SIG-M5 (cell line): ENCODE data around the gene TRIM71.
"Not testable (repeated sequence)": the region's sequence is repeated elsewhere in the genome, so short reads cannot be mapped to it uniquely, and the experiment has no call there.

ENCODE experiments used
- DNase-seq: peaks from one replicate; lab custom pipeline; 2025; lab: John Stamatoyannopoulos, UW

The TRIM71 gene

DNA sequence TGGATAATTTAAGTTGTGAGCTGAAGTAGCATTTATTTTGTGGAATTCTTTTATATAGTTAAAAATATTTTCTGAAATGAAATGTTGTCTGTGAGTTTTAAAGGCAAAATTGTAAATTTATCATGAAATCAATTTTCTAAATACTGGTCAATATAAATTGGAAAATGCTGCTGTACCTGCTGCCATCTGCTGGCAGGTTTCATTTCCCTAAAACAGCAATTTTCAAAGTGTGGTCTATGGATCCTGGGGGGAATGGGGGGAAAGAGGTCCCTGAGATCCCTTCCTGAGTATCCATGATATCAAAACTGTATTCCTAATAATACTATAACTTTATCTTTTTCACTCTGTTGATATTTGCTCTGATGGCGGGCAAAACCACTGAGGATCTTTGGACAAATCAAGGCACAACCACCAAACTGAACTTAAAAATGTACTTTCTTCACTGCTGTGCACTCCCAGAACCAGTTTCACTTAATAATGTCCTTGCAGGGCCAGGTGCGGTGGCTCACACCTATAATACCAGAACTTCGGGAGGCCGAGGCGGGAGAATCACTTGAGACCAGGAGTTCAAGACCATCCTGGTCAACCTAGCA lies 116.4 kb downstream of the TRIM71 start:
- no peak for DNase-seq

DNA sequence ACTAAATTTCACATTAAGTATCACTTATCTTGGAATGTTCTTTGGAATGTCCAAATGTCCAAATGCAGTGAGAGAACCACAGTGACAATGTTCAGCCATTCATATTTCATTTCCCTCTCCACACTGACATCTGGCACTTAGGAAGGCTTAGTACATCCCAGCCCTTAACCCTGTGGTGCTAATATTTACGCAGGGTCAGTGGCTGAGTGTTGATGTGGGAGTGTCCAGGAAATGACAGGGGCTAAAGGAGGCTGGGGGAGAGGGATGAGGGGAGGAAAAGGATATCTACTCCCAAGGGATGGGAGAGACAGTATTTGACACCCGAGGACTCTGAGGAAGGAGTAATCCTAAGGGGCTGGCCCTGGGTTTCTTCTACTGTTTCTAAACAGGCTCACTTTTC lies 119.5 kb downstream of the TRIM71 start:
- DNase-seq = no peak

DNA sequence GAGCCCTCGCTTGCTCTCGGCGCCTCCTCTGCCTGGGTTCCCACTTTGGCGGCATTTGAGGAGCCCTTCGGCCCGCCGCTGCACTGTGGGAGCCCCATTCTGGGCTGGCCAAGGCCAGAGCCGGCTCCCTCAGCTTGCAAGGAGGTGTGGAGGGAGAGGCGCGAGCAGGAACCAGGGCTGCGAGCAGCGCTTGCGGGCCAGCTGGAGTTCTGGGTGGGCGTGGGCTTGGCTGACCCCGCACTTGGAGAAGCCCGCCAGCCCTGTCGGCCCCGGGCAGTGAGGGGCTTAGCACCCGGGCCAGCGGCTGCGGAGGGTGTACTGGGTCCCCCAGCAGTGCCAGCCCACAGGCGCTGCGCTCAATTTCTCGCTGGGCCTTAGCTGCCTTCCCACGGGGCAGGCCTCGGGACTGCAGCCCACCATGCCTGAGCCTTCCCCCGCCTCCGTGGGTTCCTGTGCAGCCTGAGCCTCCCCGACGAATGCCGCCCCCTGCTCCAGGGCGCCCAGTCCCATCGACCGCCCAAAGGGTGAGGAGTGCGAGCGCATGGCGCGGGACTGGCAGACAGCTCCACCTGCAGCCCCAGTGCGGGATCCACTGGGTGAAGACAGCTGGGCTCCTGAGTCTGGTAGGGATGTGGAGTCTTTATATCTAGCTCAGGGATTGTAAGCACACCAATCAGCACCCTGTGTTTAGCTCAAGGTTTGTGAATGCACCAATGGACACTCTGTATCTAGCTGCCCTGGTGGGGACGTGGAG lies 121.9 kb downstream of the TRIM71 start:
- DNase-seq = not testable (repeated sequence)

DNA sequence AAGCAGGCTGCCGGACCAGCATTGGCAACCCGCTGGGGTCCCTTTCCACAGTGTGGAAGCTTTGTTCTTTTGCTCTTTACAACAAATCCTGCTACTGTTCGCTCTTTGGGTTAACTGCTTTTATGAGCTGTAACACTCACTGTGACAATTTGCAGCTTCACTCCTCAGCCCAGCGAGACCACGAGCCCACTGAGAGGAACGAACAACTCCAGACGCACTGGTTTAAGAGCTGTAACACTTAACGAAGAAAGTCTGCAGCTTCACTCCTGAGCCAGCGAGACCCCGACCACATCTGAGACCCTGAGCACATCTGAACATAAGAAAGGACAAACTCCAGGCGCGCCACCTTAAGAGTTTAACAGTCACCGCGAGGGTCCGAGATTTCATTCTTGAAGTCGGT lies 122.9 kb downstream of the TRIM71 start:
- no peak for DNase-seq

DNA sequence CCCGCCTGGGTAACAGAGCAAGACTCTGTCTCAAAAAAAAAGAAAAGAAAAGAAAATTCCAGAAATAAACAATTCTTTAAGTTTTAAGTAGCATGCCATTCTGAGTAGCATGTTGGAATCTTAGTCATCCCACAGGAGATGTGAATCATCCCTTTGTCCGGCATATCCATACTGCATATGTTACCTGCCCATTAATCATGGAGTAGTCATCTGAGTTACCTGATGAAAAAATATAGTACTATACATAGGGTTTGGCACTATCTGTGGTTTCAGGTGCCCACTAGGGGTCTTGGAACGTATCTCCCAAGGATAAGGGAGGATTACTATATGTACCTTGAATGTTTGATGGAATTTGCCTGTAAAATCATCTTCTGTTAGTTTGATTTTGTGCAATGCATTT lies 127.3 kb downstream of the TRIM71 start:
- DNase-seq = no peak

DNA sequence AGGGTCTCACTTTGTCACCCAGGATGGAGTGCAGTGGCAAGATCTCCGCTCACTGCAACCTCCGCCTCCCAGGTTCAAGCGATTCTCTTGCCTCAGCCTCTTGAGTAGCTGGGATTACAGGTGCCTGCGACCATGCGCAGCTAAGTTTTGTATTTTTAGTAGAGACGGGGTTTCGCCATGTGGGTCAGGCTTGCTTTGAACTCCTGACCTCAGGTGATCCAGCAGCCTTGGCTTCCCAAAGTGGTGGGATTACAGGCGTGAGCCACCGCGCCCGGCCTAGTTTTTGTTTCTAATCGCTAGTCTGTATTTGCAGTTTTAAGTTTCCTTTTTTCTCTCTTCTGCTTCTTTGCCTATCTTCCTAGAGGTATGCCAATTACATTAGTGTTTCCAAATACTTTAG lies 127.8 kb downstream of the TRIM71 start:
- DNase-seq = not testable (repeated sequence)

DNA sequence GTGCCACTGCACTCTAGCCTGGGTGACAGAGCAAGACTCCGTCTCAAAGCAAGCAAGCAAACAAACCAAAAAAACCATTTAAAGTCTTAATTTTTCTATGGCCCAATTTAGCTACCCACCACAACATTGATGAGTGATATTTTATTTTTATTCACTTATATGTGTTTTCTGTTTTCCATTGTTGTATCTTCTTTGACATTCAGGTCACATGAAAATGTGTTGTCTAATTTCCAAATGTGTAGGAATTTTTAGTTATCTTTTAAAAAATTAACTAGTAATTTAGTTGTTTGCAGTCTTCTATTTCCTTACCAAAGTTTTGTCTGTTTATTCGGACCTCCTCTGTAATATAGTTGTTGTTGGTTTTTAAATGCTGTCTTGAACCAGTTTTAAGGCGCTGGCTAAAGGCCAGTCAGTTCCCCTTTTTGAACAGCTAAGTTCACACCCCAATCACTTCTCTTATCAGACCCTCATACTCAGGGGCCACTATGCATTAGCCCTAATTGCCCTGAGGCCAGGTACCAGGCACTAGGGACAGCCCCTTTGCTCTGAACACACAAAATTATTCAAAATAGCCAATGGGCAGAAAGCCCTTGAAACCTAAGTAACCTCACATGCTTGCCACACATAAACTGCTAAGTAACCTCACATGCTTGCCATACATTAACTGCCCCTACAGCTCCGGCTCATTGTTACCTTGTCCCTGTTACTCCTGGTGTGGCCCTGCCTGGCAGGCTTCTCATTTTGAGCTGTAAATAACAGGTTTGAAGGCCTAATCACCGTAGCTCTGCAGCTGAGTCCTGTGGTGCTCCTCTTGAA lies 129.4 kb downstream of the TRIM71 start:
- no peak for DNase-seq
